Lung (tissue), 12 donors: ENCODE results near the gene METTL24. TPM values are rescaled to one million over a fixed set of nuclear protein-coding genes. Genes with fewer than 3 reads are reported as not detected.
A peak's percentile ranks its signal among the peaks of the same experiment; 100 is the strongest.

Experiments
- ATAC-seq: fragments of 200-7000 bp; cut with Tn5 transposase; one replicate; pipeline ENCODE4 v1.9.1; 2020; ENCODE audit warnings: moderate number of reproducible peaks; ENCODE audit not compliant: insufficient read depth, low FRiP score
- DNase-seq, 3 donors: peaks; one replicate each; pipeline ENCODE4 v3.0.0-alpha.2; 2013 to 2017
- H3K27ac ChIP-seq, 2 donors: one replicate each; pipeline ENCODE4 v1.5.1; 2013; ENCODE audit warnings: mild to moderate bottlenecking in 2 of 2, moderate library complexity in 2 of 2, control low read depth in 1 of 2, inconsistent platforms in 1 of 2, low read depth in 1 of 2, low read length in 1 of 2
- H3K27me3 ChIP-seq, 3 donors: one replicate each; pipeline ENCODE4 v1.5.1; 2013; ENCODE audit warnings: low read length in 2 of 3; ENCODE audit not compliant: control insufficient read depth in 3 of 3, insufficient read depth in 3 of 3
- H3K36me3 ChIP-seq, 4 donors: one replicate each; pipeline ENCODE4 v1.5.1; 2013; ENCODE audit warnings: low read length in 4 of 4, mild to moderate bottlenecking in 1 of 4, moderate library complexity in 1 of 4; ENCODE audit not compliant: control insufficient read depth in 4 of 4, insufficient read depth in 4 of 4
- H3K4me1 ChIP-seq, 5 donors: one replicate each; pipeline ENCODE4 v1.5.1; 2013; ENCODE audit warnings: low read length in 5 of 5, mild to moderate bottlenecking in 2 of 5, moderate library complexity in 1 of 5; ENCODE audit not compliant: control insufficient read depth in 5 of 5, insufficient read depth in 5 of 5
- H3K4me3 ChIP-seq: one replicate; pipeline ENCODE4 v1.5.1; 2013; ENCODE audit warnings: mild to moderate bottlenecking, control low read depth, moderate library complexity
- H3K9ac ChIP-seq, 2 donors: one replicate each; pipeline ENCODE4 v1.5.1; 2013; ENCODE audit warnings: low read length in 2 of 2, control low read depth in 1 of 2; ENCODE audit not compliant: insufficient read depth in 1 of 2
- H3K9me3 ChIP-seq, 4 donors: one replicate each; pipeline ENCODE4 v1.5.1; 2013; ENCODE audit warnings: low read length in 3 of 4, mild to moderate bottlenecking in 1 of 4, moderate library complexity in 1 of 4; ENCODE audit not compliant: control insufficient read depth in 4 of 4, insufficient read depth in 3 of 4
- CTCF ChIP-seq: IDR thresholded peaks from 2 replicates; pipeline ENCODE4 v1.5.1; 2012; ENCODE audit warnings: mild to moderate bottlenecking; ENCODE audit errors: control extremely low read depth, extremely low read depth
- WGBS, 2 donors: extraction: QIAGEN DNeasy Blood & Tissue Kit; methylation state at CpG; one replicate each; pipeline ENCODE4 v1.1.7; 2013; 5-methylcytosine and 5-hydroxymethylcytosine counted together
- polyA plus RNA-seq, 2 donors: library from polyadenylated mRNA; stranded (reverse); fragments of 200-250 nt; gene quantifications; one replicate each; pipeline ENCODE4 v1.2.1, GENCODE V29; 2013
- total RNA-seq, 2 donors: library from RNA; depleted of rRNA in 1 of 2; stranded (reverse); fragments of >200 nt in 1 of 2; gene quantifications; one replicate each; pipeline ENCODE4 v1.2.1, GENCODE V29; 2014 to 2021
- donor health status: control.
- donor health status: control.
- donor health status: Bipolar disorder and iron deficiency.
- donor health status: healthy.
- donor health status: DM: yes; HTN: yes; CAD: no.

METTL24 gene
- total and polyA plus RNA-seq, 4 donors = 0.73 to 3.7 (median 2.0) TPM; not detected in 1

- ATAC-seq (no peak), DNase-seq (peak in 1 of 3 donors; percentile 45)
- WGBS, 2 donors = 78 to 85% methylated on average over 2 of the region's 2 CpGs
- Histone ChIP-seq H3K9me3 (no peaks in the 10 kb centered on the region), H3K4me1 (peaks cover 3 to 87% (median 47%) of the 10 kb centered on the region in 5 donors), H3K27ac (no peak overlapping the region), H3K4me3 (no peak overlapping the region), H3K36me3 (no peaks in the 10 kb centered on the region), H3K27me3 (no peaks in the 10 kb centered on the region), H3K9ac (no peak overlapping the region)
- no peak for TF ChIP-seq CTCF
These were observed 29.9 kb downstream of the METTL24 start for GRCh38 chr6:110328259-110328658.

GRCh38 chr6:110327391-110327790, 30.8 kb downstream of the METTL24 start:
- 81% methylated on average over 3 of the region's 3 CpGs for WGBS, 2 donors
- no peak overlapping the region for H3K27ac ChIP-seq
- H3K4me3 ChIP-seq = no peak overlapping the region
- H3K4me1 ChIP-seq = peaks cover 3 to 95% (median 52%) of the 10 kb centered on the region in 5 donors
- DNase-seq = peak in 2 of 3 donors; percentile 59 to 63
- no peaks in the 10 kb centered on the region for H3K27me3 ChIP-seq
- H3K9ac ChIP-seq = no peak overlapping the region
- no peak for ATAC-seq
- TF ChIP-seq CTCF = no peak
- no peaks in the 10 kb centered on the region for H3K36me3 ChIP-seq
- no peaks in the 10 kb centered on the region for H3K9me3 ChIP-seq

GRCh38 chr6:110326609-110327008, 31.5 kb downstream of the METTL24 start:
- no peak for ATAC-seq
- Histone ChIP-seq H3K9ac (no peak overlapping the region), H3K27ac (no peak overlapping the region), H3K9me3 (no peaks in the 10 kb centered on the region), H3K4me1 (peaks cover 3 to 95% (median 57%) of the 10 kb centered on the region in 5 donors), H3K4me3 (no peak overlapping the region), H3K36me3 (no peaks in the 10 kb centered on the region), H3K27me3 (no peaks in the 10 kb centered on the region)
- TF ChIP-seq CTCF = no peak
- DNase-seq = no peak
- 94 to 98% methylated on average over 2 of the region's 2 CpGs for WGBS, 2 donors

DNA sequence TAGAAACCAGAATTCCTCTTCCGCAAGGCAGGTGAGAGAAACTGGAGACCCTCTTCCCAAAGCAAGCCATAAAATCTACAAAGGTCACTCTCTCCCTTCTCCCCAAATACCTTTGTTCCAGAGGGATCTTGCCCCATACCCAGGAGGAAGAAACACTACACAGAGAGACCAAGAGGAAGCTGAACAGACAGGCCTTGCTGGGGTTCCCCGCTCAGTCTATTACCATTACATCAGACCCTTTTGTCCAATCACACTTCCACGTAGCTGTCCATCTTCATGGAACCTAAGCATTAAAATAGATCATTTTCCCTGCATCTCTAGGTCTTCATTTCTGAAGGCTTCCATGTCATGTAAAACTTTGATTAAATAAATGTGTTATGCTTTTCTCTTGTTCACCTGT, 32.1 kb downstream of the METTL24 start:
- Histone ChIP-seq H3K27me3 (no peaks in the 10 kb centered on the region), H3K27ac (peak overlapping the region in 1 of 2 donors; percentile 26), H3K4me3 (no peak overlapping the region), H3K9me3 (no peaks in the 10 kb centered on the region), H3K4me1 (peaks cover 3 to 95% (median 57%) of the 10 kb centered on the region in 5 donors), H3K36me3 (no peaks in the 10 kb centered on the region), H3K9ac (peak overlapping the region in 1 of 2 donors; percentile 48)
- TF ChIP-seq CTCF = no peak
- WGBS, 2 donors = 84 to 90% methylated on average over 3 of the region's 3 CpGs
- DNase-seq = no peak
- ATAC-seq = no peak
